Testis (tissue), 3 donors: ENCODE measurements around the gene ZC3H7A. TPM values are rescaled to one million over a fixed set of nuclear protein-coding genes. Genes with fewer than 3 reads are reported as not detected.
A peak's percentile ranks its signal among the peaks of the same experiment; 100 is the strongest.

Experiments
- DNase-seq: peaks from one replicate; pipeline ENCODE4 v3.0.0-alpha.2; 2019
- H3K27ac ChIP-seq, 2 donors: fragments of 200-600 bp; sonication (generic); one replicate each; pipeline ENCODE4 v1.5.1; 2019
- H3K27me3 ChIP-seq: fragments of 200-600 bp; sonication (generic); one replicate; pipeline ENCODE4 v1.5.1; 2019
- H3K36me3 ChIP-seq: fragments of 200-600 bp; sonication (generic); one replicate; pipeline ENCODE4 v1.5.1; 2017; ENCODE audit warnings: low read depth; ENCODE audit errors: missing control alignments
- H3K4me1 ChIP-seq: fragments of 200-600 bp; sonication (generic); one replicate; pipeline ENCODE4 v1.5.1; 2019
- H3K4me3 ChIP-seq, 2 donors: fragments of 200-600 bp; sonication (generic); one replicate each; pipeline ENCODE4 v1.5.1; 2017 to 2019
- H3K9me3 ChIP-seq: fragments of 200-600 bp; sonication (generic); one replicate; pipeline ENCODE4 v1.5.1; 2017
- POLR2A ChIP-seq: fragments of 450-650 bp; IDR thresholded peaks from one replicate; pipeline ENCODE4 v1.6.1; 2017; ENCODE audit warnings: antibody characterized with exemption, mild to moderate bottlenecking, moderate library complexity
- WGBS, 2 donors: methylation state at CpG; one replicate each; pipeline ENCODE4 v1.1.5; 2018; 5-methylcytosine and 5-hydroxymethylcytosine counted together
- intact Hi-C: fragments of 100-400 bp; cut with DNase I; formaldehyde crosslinking; loops from one replicate; pipeline ENCODE4 v1.15.1; 2023; ENCODE audit warnings: low total_unique reads
- polyA plus RNA-seq: library from polyadenylated mRNA; stranded (reverse); fragments of 350-450 nt; fragmentation: Illumina TruSeq; extraction: RNeasy Lipid Tissue Mini Kit (QIAGEN cat#74804); gene quantifications from one replicate; pipeline ENCODE4 v1.2.3, GENCODE V29; 2014; ENCODE audit warnings: low read depth, low replicate concordance; ENCODE audit not compliant: insufficient read depth
- total RNA-seq, 2 donors: library from RNA; depleted of rRNA; stranded (reverse); fragments of >200 nt; gene quantifications; one replicate each; pipeline ENCODE4 v1.2.3, GENCODE V29; 2016
- TF ChIP-seq, protein P1 (sequence below), 3 experiments: fragments of 450-650 bp in 2 of 3; fragments of 200-600 bp in 1 of 3; sonication (generic) in 1 of 3; IDR thresholded peaks; one replicate each; pipeline ENCODE4 v1.5.1; 2016 to 2019; ENCODE audit warnings: antibody characterized with exemption in 3 of 3, mild to moderate bottlenecking in 2 of 3, moderate library complexity in 1 of 3

Gene ZC3H7A
- total and polyA plus RNA-seq, 3 donors from 2014 or later = 24.6 to 48.8 (median 41.4) TPM

GRCh38 chr16:11719171-11719570 is 77.9 kb downstream of the ZC3H7A start:
- TF ChIP-seq POLR2A = no peak
- TF ChIP-seq, protein P1, sequence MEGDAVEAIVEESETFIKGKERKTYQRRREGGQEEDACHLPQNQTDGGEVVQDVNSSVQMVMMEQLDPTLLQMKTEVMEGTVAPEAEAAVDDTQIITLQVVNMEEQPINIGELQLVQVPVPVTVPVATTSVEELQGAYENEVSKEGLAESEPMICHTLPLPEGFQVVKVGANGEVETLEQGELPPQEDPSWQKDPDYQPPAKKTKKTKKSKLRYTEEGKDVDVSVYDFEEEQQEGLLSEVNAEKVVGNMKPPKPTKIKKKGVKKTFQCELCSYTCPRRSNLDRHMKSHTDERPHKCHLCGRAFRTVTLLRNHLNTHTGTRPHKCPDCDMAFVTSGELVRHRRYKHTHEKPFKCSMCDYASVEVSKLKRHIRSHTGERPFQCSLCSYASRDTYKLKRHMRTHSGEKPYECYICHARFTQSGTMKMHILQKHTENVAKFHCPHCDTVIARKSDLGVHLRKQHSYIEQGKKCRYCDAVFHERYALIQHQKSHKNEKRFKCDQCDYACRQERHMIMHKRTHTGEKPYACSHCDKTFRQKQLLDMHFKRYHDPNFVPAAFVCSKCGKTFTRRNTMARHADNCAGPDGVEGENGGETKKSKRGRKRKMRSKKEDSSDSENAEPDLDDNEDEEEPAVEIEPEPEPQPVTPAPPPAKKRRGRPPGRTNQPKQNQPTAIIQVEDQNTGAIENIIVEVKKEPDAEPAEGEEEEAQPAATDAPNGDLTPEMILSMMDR (IDR thresholded peaks at IDR 0.05) = no peak
- no peaks in the 10 kb centered on the region for H3K4me1 ChIP-seq
- intact Hi-C loops = loop anchor here (10.0 kb wide), 1 partner anchor 324 kb away; no protein-coding TSS in a partner anchor

GRCh38 chr16:11717811-11718210 is 79.2 kb downstream of the ZC3H7A start:
- 69 to 72% methylated on average over 5 of the region's 5 CpGs for WGBS, 2 donors
- H3K4me3 ChIP-seq = no peak overlapping the region

More at GRCh38 chr16:11719171-11719570, 77.9 kb downstream of the ZC3H7A start:
- no peaks in the 10 kb centered on the region for H3K27me3 ChIP-seq
- no peak for DNase-seq
- H3K36me3 ChIP-seq = no peaks in the 10 kb centered on the region
- no peak overlapping the region for H3K27ac ChIP-seq
- no peaks in the 10 kb centered on the region for H3K9me3 ChIP-seq
- no peak overlapping the region for H3K4me3 ChIP-seq

GRCh38 chr16:11716336-11716735 is 80.7 kb downstream of the ZC3H7A start:
- Histone ChIP-seq H3K4me3 (no peak overlapping the region), H3K4me1 (no peaks in the 10 kb centered on the region), H3K36me3 (no peaks in the 10 kb centered on the region), H3K27me3 (no peaks in the 10 kb centered on the region), H3K9me3 (no peaks in the 10 kb centered on the region), H3K27ac (peak overlapping the region in 1 of 2 donors; percentile 11)
- no peak for TF ChIP-seq POLR2A
- TF ChIP-seq, protein P1 (IDR thresholded peaks at IDR 0.05) = no peak
- intact Hi-C loops = loop anchor here (10.0 kb wide), 1 partner anchor 322 kb away; no protein-coding TSS in a partner anchor
- no peak for DNase-seq

More at GRCh38 chr16:11717811-11718210, 79.2 kb downstream of the ZC3H7A start:
- no peak for DNase-seq
- H3K36me3 ChIP-seq = no peaks in the 10 kb centered on the region
- no peaks in the 10 kb centered on the region for H3K9me3 ChIP-seq
- no peaks in the 10 kb centered on the region for H3K4me1 ChIP-seq
- intact Hi-C loops = loop anchor here (10.0 kb wide), 1 partner anchor 323 kb away; no protein-coding TSS in a partner anchor
- TF ChIP-seq POLR2A = no peak
- H3K27me3 ChIP-seq = no peaks in the 10 kb centered on the region
- H3K27ac ChIP-seq = no peak overlapping the region

GRCh38 chr16:11715246-11715947 is 81.7 kb downstream of the ZC3H7A start:
- DNase-seq = no peak
- Histone ChIP-seq H3K4me3 (no peak overlapping the region), H3K27ac (no peak overlapping the region), H3K36me3 (no peaks in the 10 kb centered on the region), H3K4me1 (no peaks in the 10 kb centered on the region), H3K9me3 (no peaks in the 10 kb centered on the region), H3K27me3 (no peaks in the 10 kb centered on the region)
- intact Hi-C loops = loop anchor here (10.0 kb wide), 1 partner anchor 321 kb away; no protein-coding TSS in a partner anchor
- WGBS, 2 donors = 81% methylated on average over 8 of the region's 8 CpGs
- TF ChIP-seq, protein P1 (IDR thresholded peaks at IDR 0.05) = no peak
- TF ChIP-seq POLR2A = no peak

DNA sequence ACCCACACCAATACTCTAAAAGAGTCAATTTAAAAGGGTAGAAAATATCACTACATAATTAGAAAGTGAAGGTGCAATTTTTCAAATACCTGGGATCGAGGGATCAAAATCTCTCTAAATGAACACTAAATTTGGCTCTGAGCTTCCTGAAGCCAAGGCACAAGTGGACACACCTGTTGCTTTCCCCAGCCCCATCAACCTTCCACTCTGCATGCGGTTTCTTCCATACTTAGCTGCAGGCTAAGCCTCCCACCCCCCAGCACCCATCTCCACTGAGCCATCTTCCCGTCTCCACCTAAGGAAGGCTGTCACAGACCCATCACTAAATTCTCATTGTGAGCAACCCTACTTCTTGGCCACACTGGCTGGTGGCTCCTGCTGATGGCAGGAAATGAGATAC is 84.9 kb downstream of the ZC3H7A start:
- no peak for DNase-seq
- H3K36me3 ChIP-seq = no peaks in the 10 kb centered on the region
- no peak overlapping the region for H3K27ac ChIP-seq
- no peaks in the 10 kb centered on the region for H3K27me3 ChIP-seq
- no peaks in the 10 kb centered on the region for H3K4me1 ChIP-seq
- TF ChIP-seq, protein P1 (IDR thresholded peaks at IDR 0.05) = no peak
- no peak for TF ChIP-seq POLR2A
- no peaks in the 10 kb centered on the region for H3K9me3 ChIP-seq
- WGBS, 2 donors = 89 to 99% methylated on average over 3 of the region's 3 CpGs
- no peak overlapping the region for H3K4me3 ChIP-seq
- intact Hi-C loops = loop anchor here (10.0 kb wide), 1 partner anchor 317 kb away; no protein-coding TSS in a partner anchor
